ENCODE data around the gene ZNF622.
"Not testable (repeated sequence)": the region's sequence is repeated elsewhere in the genome, so short reads cannot be mapped to it uniquely, and the experiment has no call there.

The ZNF622 gene

GRCh38 chr5:16461026-16461425 lies 4.6 kb downstream of the ZNF622 start:
- H3K27ac Mint-ChIP-seq: peak overlapping the region; percentile 20
- peaks cover 55% of the 10 kb centered on the region for H3K36me3 Mint-ChIP-seq
- no peaks in the 10 kb centered on the region for H3K9me3 Mint-ChIP-seq
- no peak for ATAC-seq
- H3K27me3 Mint-ChIP-seq: no peaks in the 10 kb centered on the region
- H3K4me1 Mint-ChIP-seq: peaks cover 69% of the 10 kb centered on the region
- H3K4me3 Mint-ChIP-seq: no peak overlapping the region

DNA sequence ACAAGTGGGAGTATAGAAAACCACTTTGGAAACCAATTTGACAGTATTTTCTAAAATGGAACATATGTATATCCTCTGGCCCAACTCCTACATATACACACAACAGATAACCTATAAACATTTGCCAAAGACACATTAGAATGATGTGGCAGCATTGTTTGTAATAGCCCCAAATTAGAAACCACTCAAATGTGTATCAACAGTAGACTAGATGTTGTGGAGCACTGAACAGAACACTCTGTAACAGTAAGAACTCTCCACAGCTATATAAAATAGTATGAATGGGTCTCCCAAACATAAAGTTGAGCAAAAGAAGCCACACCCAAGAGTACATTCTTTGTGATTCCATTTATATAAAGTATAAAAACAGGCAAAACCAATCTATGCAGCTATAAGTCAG lies 6.1 kb downstream of the ZNF622 start:
- no peak overlapping the region for H3K27ac Mint-ChIP-seq
- ATAC-seq: no peak
- peaks cover 56% of the 10 kb centered on the region for H3K36me3 Mint-ChIP-seq
- H3K4me1 Mint-ChIP-seq: peaks cover 67% of the 10 kb centered on the region
- no peaks in the 10 kb centered on the region for H3K9me3 Mint-ChIP-seq
- no peaks in the 10 kb centered on the region for H3K27me3 Mint-ChIP-seq
- no peak overlapping the region for H3K4me3 Mint-ChIP-seq

DNA sequence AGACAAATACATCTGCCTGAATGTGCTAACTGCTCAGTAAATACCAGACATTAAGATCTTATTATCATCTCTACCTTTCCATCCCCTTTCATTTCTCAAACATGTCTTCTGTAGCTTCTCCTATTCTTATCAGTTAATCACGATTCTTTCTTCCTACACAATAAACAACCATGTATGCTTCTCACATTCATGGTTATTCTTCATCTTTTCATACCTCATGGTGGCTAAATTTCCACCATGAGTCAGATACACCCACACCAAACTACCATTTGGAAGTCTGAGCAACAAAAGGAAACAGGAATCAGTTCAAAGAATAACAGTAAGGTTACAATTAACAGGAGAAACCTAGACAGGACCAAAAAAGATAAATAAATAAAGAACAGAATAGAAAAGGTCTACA lies 7.7 kb downstream of the ZNF622 start:
- Mint-ChIP-seq H3K36me3 (peaks cover 53% of the 10 kb centered on the region), H3K4me3 (no peak overlapping the region), H3K4me1 (peaks cover 56% of the 10 kb centered on the region), H3K9me3 (no peaks in the 10 kb centered on the region), H3K27ac (no peak overlapping the region), H3K27me3 (no peaks in the 10 kb centered on the region)
- ATAC-seq: no peak

GRCh38 chr5:16457451-16457850 lies 8.1 kb downstream of the ZNF622 start:
- H3K4me3 Mint-ChIP-seq: no peak overlapping the region
- peaks cover 55% of the 10 kb centered on the region for H3K36me3 Mint-ChIP-seq
- no peak overlapping the region for H3K27ac Mint-ChIP-seq
- ATAC-seq: no peak
- H3K9me3 Mint-ChIP-seq: no peaks in the 10 kb centered on the region
- no peaks in the 10 kb centered on the region for H3K27me3 Mint-ChIP-seq
- H3K4me1 Mint-ChIP-seq: peaks cover 56% of the 10 kb centered on the region

DNA sequence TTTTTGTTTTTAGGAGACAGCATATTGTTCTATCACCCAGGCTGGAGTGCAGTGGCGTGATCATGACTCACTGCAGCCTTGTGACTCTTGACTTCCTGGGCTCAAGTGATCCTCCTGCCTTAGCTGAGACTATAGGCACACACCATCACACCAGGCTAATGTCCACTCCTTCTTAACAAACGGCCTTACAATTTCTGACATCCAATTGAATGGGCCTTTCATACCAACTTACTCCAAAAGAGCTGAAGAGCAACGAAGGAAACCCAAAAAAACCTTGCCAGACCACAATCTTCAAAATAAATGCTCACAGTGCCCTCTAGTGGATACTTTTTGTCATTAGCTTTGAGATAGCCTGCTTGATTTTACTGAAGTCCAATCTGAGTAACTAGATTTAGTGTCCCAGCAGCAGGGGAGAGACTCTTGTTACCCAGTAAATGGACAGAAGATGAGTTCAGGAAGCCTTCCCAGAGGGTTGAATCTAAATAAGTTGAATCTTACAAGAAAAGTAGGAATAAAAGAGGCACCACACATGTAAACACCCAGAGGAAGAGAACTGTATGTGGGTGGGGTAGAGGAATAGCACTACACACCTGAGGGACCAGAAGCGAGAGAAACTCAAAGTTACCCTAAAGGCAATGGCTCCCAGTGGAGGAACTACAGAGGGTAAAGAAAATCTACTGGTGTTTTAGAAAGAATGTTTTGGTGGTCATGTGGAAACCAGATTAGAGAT lies 9.3 kb downstream of the ZNF622 start:
- no peaks in the 10 kb centered on the region for H3K27me3 Mint-ChIP-seq
- H3K4me1 Mint-ChIP-seq: peaks cover 46% of the 10 kb centered on the region
- H3K4me3 Mint-ChIP-seq: peak overlapping the region; percentile 21
- H3K9me3 Mint-ChIP-seq: no peaks in the 10 kb centered on the region
- peak overlapping the region; percentile 72 for H3K27ac Mint-ChIP-seq
- peaks cover 52% of the 10 kb centered on the region for H3K36me3 Mint-ChIP-seq
- peak; percentile 72 for ATAC-seq

DNA sequence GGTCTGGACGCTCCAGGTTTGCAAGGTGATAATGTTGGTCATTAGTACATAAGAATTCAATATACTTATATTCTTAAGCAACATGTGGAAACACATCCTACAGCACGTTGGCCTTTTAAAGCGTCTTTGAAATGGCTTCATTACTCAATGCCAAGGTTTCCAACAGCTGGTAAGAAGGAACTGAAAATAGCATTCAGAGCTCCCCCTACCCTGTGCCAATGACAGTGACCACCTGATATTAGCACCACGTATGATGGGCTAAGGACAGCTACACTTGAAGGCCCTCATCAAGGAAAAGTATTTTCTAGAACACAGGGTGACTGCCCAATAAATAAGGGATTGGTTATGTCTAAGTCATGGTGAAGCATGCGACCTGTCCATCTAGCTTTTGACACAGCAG lies 9.9 kb downstream of the ZNF622 start:
- H3K36me3 Mint-ChIP-seq: peaks cover 52% of the 10 kb centered on the region
- ATAC-seq: no peak

GRCh38 chr5:16454686-16455085 lies 10.9 kb downstream of the ZNF622 start:
- peaks cover 54% of the 10 kb centered on the region for H3K36me3 Mint-ChIP-seq
- no peaks in the 10 kb centered on the region for H3K9me3 Mint-ChIP-seq
- no peak for ATAC-seq
- H3K4me1 Mint-ChIP-seq: peaks cover 31% of the 10 kb centered on the region
- no peaks in the 10 kb centered on the region for H3K27me3 Mint-ChIP-seq
- no peak overlapping the region for H3K27ac Mint-ChIP-seq
- H3K4me3 Mint-ChIP-seq: no peak overlapping the region

More for the DNA sequence above, 9.9 kb downstream of the ZNF622 start:
- Mint-ChIP-seq H3K4me1 (peaks cover 40% of the 10 kb centered on the region), H3K4me3 (no peak overlapping the region), H3K27ac (peak overlapping the region; percentile 72), H3K9me3 (no peaks in the 10 kb centered on the region), H3K27me3 (no peaks in the 10 kb centered on the region)

- H3K4me1 Mint-ChIP-seq: peaks cover 24% of the 10 kb centered on the region
Observed at GRCh38 chr5:16453609-16454008, 12.0 kb downstream of the ZNF622 start.

DNA sequence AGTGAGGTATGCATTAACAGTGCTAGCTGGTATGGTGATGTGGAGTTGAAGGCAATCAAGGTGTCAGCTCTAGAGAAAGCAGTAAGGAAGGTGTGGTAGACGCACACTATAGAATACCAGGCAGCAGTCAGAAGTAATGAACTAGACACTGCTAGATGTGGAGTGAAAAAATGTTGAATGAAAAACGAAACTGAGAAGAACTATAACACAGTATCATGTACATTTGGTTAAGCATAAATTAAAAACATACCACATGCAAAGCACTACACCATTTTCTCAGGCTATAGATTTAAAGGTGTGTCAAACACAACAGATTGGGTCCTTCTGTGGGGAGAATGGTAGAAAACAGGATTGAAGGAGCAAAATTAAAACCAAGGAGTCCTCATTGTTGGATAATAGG lies 15.4 kb downstream of the ZNF622 start:
- Mint-ChIP-seq H3K27ac (no peak overlapping the region), H3K9me3 (no peaks in the 10 kb centered on the region), H3K36me3 (peaks cover 64% of the 10 kb centered on the region), H3K4me3 (no peak overlapping the region), H3K27me3 (no peaks in the 10 kb centered on the region), H3K4me1 (no peaks in the 10 kb centered on the region)
- ATAC-seq: no peak

More at GRCh38 chr5:16453609-16454008, 12.0 kb downstream of the ZNF622 start:
- no peaks in the 10 kb centered on the region for H3K27me3 Mint-ChIP-seq
- H3K36me3 Mint-ChIP-seq: peaks cover 65% of the 10 kb centered on the region
- no peak for ATAC-seq
- no peak overlapping the region for H3K4me3 Mint-ChIP-seq
- H3K27ac Mint-ChIP-seq: no peak overlapping the region
- no peaks in the 10 kb centered on the region for H3K9me3 Mint-ChIP-seq

- no peak for ATAC-seq
- H3K4me3 Mint-ChIP-seq: no peak overlapping the region
- no peaks in the 10 kb centered on the region for H3K27me3 Mint-ChIP-seq
- no peaks in the 10 kb centered on the region for H3K9me3 Mint-ChIP-seq
- no peaks in the 10 kb centered on the region for H3K4me1 Mint-ChIP-seq
- no peak overlapping the region for H3K27ac Mint-ChIP-seq
- peaks cover 62% of the 10 kb centered on the region for H3K36me3 Mint-ChIP-seq
Observed at GRCh38 chr5:16446993-16447392, 18.6 kb downstream of the ZNF622 start.

GRCh38 chr5:16437977-16438376 lies 27.6 kb downstream of the ZNF622 start:
- no peak overlapping the region for H3K4me3 Mint-ChIP-seq
- H3K27me3 Mint-ChIP-seq: no peaks in the 10 kb centered on the region
- no peak for ATAC-seq
- H3K4me1 Mint-ChIP-seq: peaks cover 4% of the 10 kb centered on the region
- peaks cover 10% of the 10 kb centered on the region for H3K36me3 Mint-ChIP-seq
- no peaks in the 10 kb centered on the region for H3K9me3 Mint-ChIP-seq
- no peak overlapping the region for H3K27ac Mint-ChIP-seq

- not testable (repeated sequence) for H3K4me3 Mint-ChIP-seq, H3K36me3 Mint-ChIP-seq, ATAC-seq, H3K9me3 Mint-ChIP-seq, H3K27me3 Mint-ChIP-seq, H3K4me1 Mint-ChIP-seq, H3K27ac Mint-ChIP-seq
Observed at GRCh38 chr5:16436065-16436682, 29.4 kb downstream of the ZNF622 start.

DNA sequence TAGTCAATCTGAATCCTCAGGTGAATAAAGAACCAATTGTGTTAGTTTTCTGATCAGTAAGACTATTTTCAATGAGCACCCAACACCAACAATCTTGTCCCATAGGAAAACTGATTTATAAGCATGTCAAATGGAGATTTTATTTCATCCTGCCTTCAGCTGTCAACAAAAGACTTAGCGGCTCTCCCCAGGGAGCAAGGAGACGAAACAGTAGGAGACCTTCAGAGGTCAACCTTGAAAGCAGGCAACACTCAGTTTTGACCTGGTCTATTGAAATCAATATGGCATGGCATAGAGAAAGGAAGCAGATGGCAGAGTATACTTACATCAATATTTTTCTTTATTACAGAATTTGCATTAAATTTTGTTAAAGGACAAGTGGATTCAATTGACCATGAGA lies 34.1 kb downstream of the ZNF622 start:
- Mint-ChIP-seq H3K36me3 (no peaks in the 10 kb centered on the region), H3K27ac (no peak overlapping the region), H3K9me3 (no peaks in the 10 kb centered on the region), H3K4me1 (no peaks in the 10 kb centered on the region), H3K4me3 (no peak overlapping the region), H3K27me3 (no peaks in the 10 kb centered on the region)
- ATAC-seq: no peak

GRCh38 chr5:16430349-16431089 lies 35.1 kb downstream of the ZNF622 start:
- H3K9me3 Mint-ChIP-seq: no peaks in the 10 kb centered on the region
- no peaks in the 10 kb centered on the region for H3K27me3 Mint-ChIP-seq
- no peaks in the 10 kb centered on the region for H3K36me3 Mint-ChIP-seq
- no peak overlapping the region for H3K27ac Mint-ChIP-seq
- no peak for ATAC-seq
- no peak overlapping the region for H3K4me3 Mint-ChIP-seq
- no peaks in the 10 kb centered on the region for H3K4me1 Mint-ChIP-seq

- H3K27me3 Mint-ChIP-seq: peaks cover 6% of the 10 kb centered on the region
- H3K9me3 Mint-ChIP-seq: no peaks in the 10 kb centered on the region
- H3K4me3 Mint-ChIP-seq: no peak overlapping the region
- H3K36me3 Mint-ChIP-seq: no peaks in the 10 kb centered on the region
- H3K27ac Mint-ChIP-seq: no peak overlapping the region
- no peak for ATAC-seq
- no peaks in the 10 kb centered on the region for H3K4me1 Mint-ChIP-seq
Observed at GRCh38 chr5:16428359-16428758, 37.2 kb downstream of the ZNF622 start.

GRCh38 chr5:16427587-16427986 lies 38.0 kb downstream of the ZNF622 start:
- H3K27ac Mint-ChIP-seq: no peak overlapping the region
- H3K9me3 Mint-ChIP-seq: no peaks in the 10 kb centered on the region
- H3K4me3 Mint-ChIP-seq: no peak overlapping the region
- no peak for ATAC-seq
- H3K36me3 Mint-ChIP-seq: no peaks in the 10 kb centered on the region
- no peaks in the 10 kb centered on the region for H3K4me1 Mint-ChIP-seq
- peaks cover 14% of the 10 kb centered on the region for H3K27me3 Mint-ChIP-seq

Measured in stimulated activated memory B cell treated with anti-CD40 and anti-IgM and Interleukin-4, amounts not matched to agents 10 μg/mL and 1 μg/mL and 100 μg/mL, for 72 hours (primary cell).